Psoas muscle (tissue), 8 donors: Measurements from ENCODE around the gene ATP5F1D. TPM values are rescaled to one million over a fixed set of nuclear protein-coding genes. Genes with fewer than 3 reads are reported as not detected.

Experiments
- ATAC-seq, 4 donors: fragments of 200-7000 bp; cut with Tn5 transposase; one replicate each; pipeline ENCODE4 v1.9.1; 2020; ENCODE audit warnings: moderate library complexity in 3 of 4, mild to moderate bottlenecking in 2 of 4
- DNase-seq, 2 donors: peaks; one replicate each; pipeline ENCODE4 v3.0.0-alpha.2; 2020
- H3K27ac ChIP-seq: fragments of 200-600 bp; one replicate; pipeline ENCODE4 v1.8.0; 2022
- H3K27me3 ChIP-seq, 3 donors: fragments of 200-600 bp in 1 of 3; one replicate each; pipeline versions ENCODE4 v1.6.1 to v1.8.0; 2013 to 2022; ENCODE audit warnings: low read length in 2 of 3, mild to moderate bottlenecking in 2 of 3, moderate library complexity in 1 of 3; ENCODE audit not compliant: insufficient read depth in 3 of 3
- H3K36me3 ChIP-seq, 2 donors: fragments of 200-600 bp in 1 of 2; one replicate each; pipeline versions ENCODE4 v1.6.1 to v1.8.0; 2013 to 2022; ENCODE audit warnings: low read depth in 1 of 2, mild to moderate bottlenecking in 1 of 2, moderate library complexity in 1 of 2; ENCODE audit not compliant: insufficient read depth in 1 of 2
- H3K4me1 ChIP-seq: fragments of 200-600 bp; one replicate; pipeline ENCODE4 v1.8.0; 2022
- H3K4me3 ChIP-seq: fragments of 200-600 bp; one replicate; pipeline ENCODE4 v1.8.0; 2022; ENCODE audit warnings: mild to moderate bottlenecking
- H3K9me3 ChIP-seq: fragments of 200-600 bp; one replicate; pipeline ENCODE4 v1.8.0; 2022
- CTCF ChIP-seq: fragments of 200-600 bp; IDR thresholded peaks from one replicate; pipeline ENCODE4 v1.8.0; 2022; ENCODE audit warnings: antibody characterized with exemption
- WGBS, 3 donors: extraction: QIAGEN DNeasy Blood & Tissue Kit; methylation state at CpG; one replicate each; pipeline versions ENCODE4 v1.1.6 to v1.1.7; 2013; 5-methylcytosine and 5-hydroxymethylcytosine counted together
- intact Hi-C, 2 donors: fragments of 100-400 bp; cut with DNase I; formaldehyde crosslinking; loops; one replicate each; pipeline versions ENCODE4 v1.11.0 to v1.14.2; 2022
- polyA plus RNA-seq, 3 donors: library from polyadenylated mRNA; stranded (reverse); fragments of 200-250 nt; gene quantifications; one replicate each; pipeline ENCODE4 v1.2.3, GENCODE V29; 2013
- total RNA-seq, 4 donors: library from RNA; stranded (reverse); fragmentation: NEBNext Ultra II Directional in 2 of 4; extraction: Animal tissue kit (Norgen Biotek cat#: 25700) in 2 of 4; gene quantifications; one replicate each; pipeline versions ENCODE4 v1.2.1 to v1.2.4, GENCODE V29; 2021 to 2023
- donor health status: healthy with polysubstance abuse.
- donor health status: DM: no; HTN: no; CAD: no; lungs with moderate emphysema.
- donor health status: Bipolar disorder and iron deficiency.
- donor health status: healthy.
- donor health status: DM: yes; HTN: yes; CAD: no.
- donor health status: DM: no; HTN: no; CAD: no.
- donor health status: DM: no; HTN: no; CAD: no.
- donor health status: DM: yes; HTN: yes; CAD: no.

Gene ATP5F1D
- total and polyA plus RNA-seq, 7 donors, result 310 to 858 (median 509) TPM

GRCh38 chr19:1293782-1294604 lies 52.4 kb downstream of the ATP5F1D start:
- H3K27me3 ChIP-seq, result peaks cover 0 to 73% (median 17%) of the 10 kb centered on the region in 3 donors
- no peaks in the 10 kb centered on the region for H3K4me1 ChIP-seq
- DNase-seq (no peak), ATAC-seq (no peak)
- no peak overlapping the region for H3K4me3 ChIP-seq
- no peaks in the 10 kb centered on the region for H3K9me3 ChIP-seq
- WGBS, 3 donors, result 66 to 76% (median 68%) methylated on average over 33 to 35 of the region's 35 CpGs
- no peak overlapping the region for H3K27ac ChIP-seq
- TF ChIP-seq CTCF, result no peak
- no peaks in the 10 kb centered on the region for H3K36me3 ChIP-seq
- intact Hi-C loops, result no loop called here

Other genes with a start within 250 kb of the ATP5F1D start
- under 1 TPM in 1 of 4 donors, not detected in 3; 0.16 TPM for gene GRIN3B, start 241.3 kb upstream of the ATP5F1D start, total RNA-seq
- gene GRIN3B, start 241.3 kb upstream of the ATP5F1D start, polyA plus RNA-seq, result under 1 TPM in 1 of 3 donors, not detected in 2; 0.01 TPM
- 100 to 1,000 TPM in 1 of 4 donors, 10 to 100 TPM in 3; 67.1 to 128 (median 87.4) TPM for gene TMEM259, start 220.6 kb upstream of the ATP5F1D start, total RNA-seq
- 100 to 1,000 TPM in 1 of 3 donors, 10 to 100 TPM in 2; 80.6 to 133 (median 89.9) TPM for gene TMEM259, start 220.6 kb upstream of the ATP5F1D start, polyA plus RNA-seq
- not detected for gene RNU6-2, start 220.2 kb upstream of the ATP5F1D start, total RNA-seq
- gene RNU6-2, start 220.2 kb upstream of the ATP5F1D start, polyA plus RNA-seq, result not detected
- 1 to 10 TPM; 3.0 to 9.5 (median 8.5) TPM for gene CNN2, start 215.1 kb upstream of the ATP5F1D start, total RNA-seq
- gene CNN2, start 215.1 kb upstream of the ATP5F1D start, polyA plus RNA-seq, result 1 to 10 TPM; 1.7 to 6.3 (median 2.3) TPM
- 10 to 100 TPM in 3 of 4 donors, 1 to 10 TPM in 1; 5.2 to 19.5 (median 16.5) TPM for gene ABCA7, start 201.6 kb upstream of the ATP5F1D start, total RNA-seq
- 10 to 100 TPM in 1 of 3 donors, 1 to 10 TPM in 2; 2.6 to 10.1 (median 3.3) TPM for gene ABCA7, start 201.6 kb upstream of the ATP5F1D start, polyA plus RNA-seq
- 1 to 10 TPM; 2.0 to 4.0 (median 3.2) TPM for gene ARHGAP45, start 174.6 kb upstream of the ATP5F1D start, total RNA-seq
- gene ARHGAP45, start 174.6 kb upstream of the ATP5F1D start, polyA plus RNA-seq, result 1 to 10 TPM; 1.2 to 1.8 (median 1.8) TPM
- gene POLR2E, start 146.4 kb upstream of the ATP5F1D start, total RNA-seq, result 100 to 1,000 TPM; 133 to 147 (median 143) TPM
- 100 to 1,000 TPM; 170 to 243 (median 217) TPM for gene POLR2E, start 146.4 kb upstream of the ATP5F1D start, polyA plus RNA-seq
- 100 to 1,000 TPM; 279 to 560 (median 304) TPM for gene GPX4, start 137.8 kb upstream of the ATP5F1D start, total RNA-seq
- gene GPX4, start 137.8 kb upstream of the ATP5F1D start, polyA plus RNA-seq, result 100 to 1,000 TPM; 490 to 762 (median 618) TPM
- gene SBNO2, start 67.5 kb upstream of the ATP5F1D start, total RNA-seq, result 100 to 1,000 TPM in 1 of 4 donors, 10 to 100 TPM in 3; 20.9 to 138 (median 76.9) TPM
- 10 to 100 TPM; 18.5 to 47.2 (median 20.2) TPM for gene SBNO2, start 67.5 kb upstream of the ATP5F1D start, polyA plus RNA-seq
- 10 to 100 TPM; 83.5 to 95.0 (median 88.3) TPM for gene STK11, start 36.0 kb upstream of the ATP5F1D start, total RNA-seq
- 100 to 1,000 TPM in 1 of 3 donors, 10 to 100 TPM in 2; 64.9 to 133 (median 83.4) TPM for gene STK11, start 36.0 kb upstream of the ATP5F1D start, polyA plus RNA-seq
- gene CBARP, start 3.7 kb upstream of the ATP5F1D start, total RNA-seq, result 1 to 10 TPM in 2 of 4 donors, under 1 TPM in 2; 0.41 to 4.0 (median 1.5) TPM
- 10 to 100 TPM in 1 of 3 donors, under 1 TPM in 2; 0.75 to 19.0 (median 0.88) TPM for gene CBARP, start 3.7 kb upstream of the ATP5F1D start, polyA plus RNA-seq
- gene MIDN, start 6.8 kb downstream of the ATP5F1D start, total RNA-seq, result 100 to 1,000 TPM in 3 of 4 donors, 10 to 100 TPM in 1; 84.7 to 331 (median 217) TPM
- gene MIDN, start 6.8 kb downstream of the ATP5F1D start, polyA plus RNA-seq, result 100 to 1,000 TPM in 1 of 3 donors, 10 to 100 TPM in 2; 29.2 to 147 (median 36.4) TPM
- gene CIRBP, start 27.6 kb downstream of the ATP5F1D start, total RNA-seq, result 100 to 1,000 TPM; 137 to 591 (median 245) TPM
- gene CIRBP, start 27.6 kb downstream of the ATP5F1D start, polyA plus RNA-seq, result 100 to 1,000 TPM; 249 to 321 (median 317) TPM
- gene FAM174C, start 33.8 kb downstream of the ATP5F1D start, total RNA-seq, result 10 to 100 TPM in 3 of 4 donors, 1 to 10 TPM in 1; 9.0 to 18.1 (median 14.0) TPM
- gene FAM174C, start 33.8 kb downstream of the ATP5F1D start, polyA plus RNA-seq, result 10 to 100 TPM; 21.8 to 88.8 (median 47.6) TPM
- not detected for gene EFNA2, start 44.1 kb downstream of the ATP5F1D start, total RNA-seq
- gene EFNA2, start 44.1 kb downstream of the ATP5F1D start, polyA plus RNA-seq, result not detected
- gene NDUFS7, start 142.2 kb downstream of the ATP5F1D start, total RNA-seq, result 100 to 1,000 TPM; 230 to 338 (median 308) TPM
- gene NDUFS7, start 142.2 kb downstream of the ATP5F1D start, polyA plus RNA-seq, result 100 to 1,000 TPM; 177 to 423 (median 294) TPM
- 100 to 1,000 TPM; 227 to 339 (median 232) TPM for gene GAMT, start 159.8 kb downstream of the ATP5F1D start, total RNA-seq
- 100 to 1,000 TPM; 162 to 464 (median 351) TPM for gene GAMT, start 159.8 kb downstream of the ATP5F1D start, polyA plus RNA-seq
- gene DAZAP1, start 165.8 kb downstream of the ATP5F1D start, total RNA-seq, result 100 to 1,000 TPM in 1 of 4 donors, 10 to 100 TPM in 3; 59.9 to 122 (median 86.9) TPM
- gene DAZAP1, start 165.8 kb downstream of the ATP5F1D start, polyA plus RNA-seq, result 100 to 1,000 TPM in 1 of 3 donors, 10 to 100 TPM in 2; 68.9 to 103 (median 94.1) TPM
- 100 to 1,000 TPM; 697 to 992 (median 943) TPM for gene RPS15, start 196.6 kb downstream of the ATP5F1D start, total RNA-seq
- gene RPS15, start 196.6 kb downstream of the ATP5F1D start, polyA plus RNA-seq, result 1,000 to 10,000 TPM; 2,739 to 4,077 (median 3,158) TPM
- under 1 TPM; 0.04 to 0.06 (median 0.05) TPM for gene APC2, start 208.4 kb downstream of the ATP5F1D start, total RNA-seq
- under 1 TPM in 2 of 3 donors, not detected in 1; 0.01 to 0.03 TPM for gene APC2, start 208.4 kb downstream of the ATP5F1D start, polyA plus RNA-seq
- 10 to 100 TPM in 3 of 4 donors, 1 to 10 TPM in 1; 8.1 to 20.1 (median 14.7) TPM for gene C19orf25, start 237.5 kb downstream of the ATP5F1D start, total RNA-seq
- 10 to 100 TPM; 19.9 to 45.0 (median 30.4) TPM for gene C19orf25, start 237.5 kb downstream of the ATP5F1D start, polyA plus RNA-seq
- 1 to 10 TPM in 1 of 4 donors, under 1 TPM in 3; 0.57 to 1.5 (median 0.93) TPM for gene PCSK4, start 248.6 kb downstream of the ATP5F1D start, total RNA-seq
- 1 to 10 TPM in 1 of 3 donors, under 1 TPM in 2; 0.74 to 1.3 (median 0.84) TPM for gene PCSK4, start 248.6 kb downstream of the ATP5F1D start, polyA plus RNA-seq
- 1 to 10 TPM in 3 of 4 donors, under 1 TPM in 1; 0.23 to 2.0 (median 1.4) TPM for gene REEP6, start 249.4 kb downstream of the ATP5F1D start, total RNA-seq
- 1 to 10 TPM in 1 of 3 donors, under 1 TPM in 2; 0.55 to 1.5 (median 0.78) TPM for gene REEP6, start 249.4 kb downstream of the ATP5F1D start, polyA plus RNA-seq